Activated T-helper 1 cell treated with anti-CD3 and anti-CD28 coated beads, Interleukin-12 subunit alpha, Interleukin-12 subunit beta, Interleukin-2, Interleukin-4 antibody, amounts not matched to agents 30 ng/mL and 10 ng/mL and 1 ng/mL, durations not matched to agents 14 hours and 24 hours and 36 hours (primary cell): Measurements from ENCODE around the gene MGAT1. TPM values are rescaled to one million over a fixed set of nuclear protein-coding genes. Genes with fewer than 3 reads are reported as not detected.
A peak's percentile ranks its signal among the peaks of the same experiment; 100 is the strongest.

Source experiments
- DNase-seq: peaks from one replicate; pipeline ENCODE4 v3.0.0; 2021; ENCODE audit warnings: low spot score
- H3K27ac Mint-ChIP-seq: one replicate; pipeline ENCODE4 v1.8.0; 2021; ENCODE audit warnings: mild to moderate bottlenecking, mixed read lengths
- H3K27me3 Mint-ChIP-seq: one replicate; pipeline ENCODE4 v1.8.0; 2022; ENCODE audit warnings: mild to moderate bottlenecking, moderate library complexity, mixed read lengths; ENCODE audit not compliant: insufficient read depth
- H3K36me3 Mint-ChIP-seq: one replicate; pipeline ENCODE4 v1.8.0; 2021; ENCODE audit warnings: low read depth, mixed read lengths
- H3K4me1 Mint-ChIP-seq: one replicate; pipeline ENCODE4 v1.8.0; 2021; ENCODE audit warnings: low read depth, mixed read lengths
- H3K4me3 Mint-ChIP-seq: one replicate; pipeline ENCODE4 v1.8.0; 2021; ENCODE audit warnings: mild to moderate bottlenecking, moderate library complexity, mixed read lengths
- H3K9me3 Mint-ChIP-seq: one replicate; pipeline ENCODE4 v1.8.0; 2021; ENCODE audit warnings: mixed read lengths
- intact Hi-C: fragments of 100-400 bp; cut with micrococcal nuclease; formaldehyde crosslinking; loops from one replicate; pipeline ENCODE4 v1.15.1; 2024
- total RNA-seq: library from RNA; stranded (reverse); gene quantifications from 2 replicates; pipeline ENCODE4 v1.2.3, GENCODE V29; 2022

The MGAT1 gene
- 106 and 107 TPM in 2 replicates for total RNA-seq

- H3K4me1 Mint-ChIP-seq = peaks cover 82% of the 10 kb centered on the region
- H3K27ac Mint-ChIP-seq = peak within 1 kb of the TSS; percentile 96
- DNase-seq = peak; percentile 72
- H3K4me3 Mint-ChIP-seq = peak within 1 kb of the TSS; percentile 94
- peaks cover 44% of the 10 kb centered on the region for H3K36me3 Mint-ChIP-seq
- H3K27me3 Mint-ChIP-seq = no peaks in the 10 kb centered on the region
- H3K9me3 Mint-ChIP-seq = no peaks in the 10 kb centered on the region
- intact Hi-C loops = loop anchor here (1.0 to 10.0 kb wide), 6 partner anchors 8 to 382 kb away; partner anchors contain the start of gene CNOT6
Measured at GRCh38 chr5:180802325-180803180, at the start of gene MGAT1. TSS of gene MGAT1 (minus strand) at chr5:180802806. CDS start at chr5:180792971, 9,835 bp downstream.

GRCh38 chr5:180850434-180851078 is 48.0 kb upstream of the MGAT1 start:
- H3K36me3 Mint-ChIP-seq = peaks cover 87% of the 10 kb centered on the region
- no peak overlapping the region for H3K4me3 Mint-ChIP-seq
- H3K9me3 Mint-ChIP-seq = peaks cover 89% of the 10 kb centered on the region
- no peak for DNase-seq
- no peaks in the 10 kb centered on the region for H3K27me3 Mint-ChIP-seq
- no peaks in the 10 kb centered on the region for H3K4me1 Mint-ChIP-seq
- intact Hi-C loops = no loop called here
- no peak overlapping the region for H3K27ac Mint-ChIP-seq

- peaks cover 89% of the 10 kb centered on the region for H3K9me3 Mint-ChIP-seq
- no peak overlapping the region for H3K4me3 Mint-ChIP-seq
- H3K4me1 Mint-ChIP-seq = no peaks in the 10 kb centered on the region
- no peak overlapping the region for H3K27ac Mint-ChIP-seq
- H3K27me3 Mint-ChIP-seq = no peaks in the 10 kb centered on the region
- intact Hi-C loops = no loop called here
- DNase-seq = no peak
- peaks cover 81% of the 10 kb centered on the region for H3K36me3 Mint-ChIP-seq
Measured at GRCh38 chr5:180849827-180850226, 47.2 kb upstream of the MGAT1 start.

- H3K9me3 Mint-ChIP-seq = peaks cover 82% of the 10 kb centered on the region
Measured at GRCh38 chr5:180848878-180849277, 46.3 kb upstream of the MGAT1 start.

GRCh38 chr5:180848265-180848664 is 45.7 kb upstream of the MGAT1 start:
- Mint-ChIP-seq H3K27me3 (no peaks in the 10 kb centered on the region), H3K9me3 (peaks cover 79% of the 10 kb centered on the region), H3K27ac (no peak overlapping the region), H3K4me1 (no peaks in the 10 kb centered on the region), H3K4me3 (no peak overlapping the region), H3K36me3 (peaks cover 72% of the 10 kb centered on the region)
- intact Hi-C loops = no loop called here
- DNase-seq = no peak

More at GRCh38 chr5:180848878-180849277, 46.3 kb upstream of the MGAT1 start:
- Mint-ChIP-seq H3K36me3 (peaks cover 76% of the 10 kb centered on the region), H3K27me3 (no peaks in the 10 kb centered on the region), H3K4me1 (no peaks in the 10 kb centered on the region), H3K4me3 (no peak overlapping the region), H3K27ac (no peak overlapping the region)
- DNase-seq = no peak
- intact Hi-C loops = no loop called here

- Mint-ChIP-seq H3K36me3 (peaks cover 63% of the 10 kb centered on the region), H3K27me3 (no peaks in the 10 kb centered on the region), H3K27ac (no peak overlapping the region), H3K4me3 (no peak overlapping the region), H3K9me3 (peaks cover 73% of the 10 kb centered on the region), H3K4me1 (no peaks in the 10 kb centered on the region)
- intact Hi-C loops = no loop called here
- DNase-seq = no peak
Measured at GRCh38 chr5:180847026-180847425, 44.4 kb upstream of the MGAT1 start.

- Mint-ChIP-seq H3K27me3 (no peaks in the 10 kb centered on the region), H3K4me1 (no peaks in the 10 kb centered on the region), H3K9me3 (peaks cover 54% of the 10 kb centered on the region), H3K36me3 (peaks cover 50% of the 10 kb centered on the region), H3K4me3 (no peak overlapping the region), H3K27ac (no peak overlapping the region)
- intact Hi-C loops = no loop called here
- DNase-seq = no peak
Measured at GRCh38 chr5:180844858-180845257, 42.3 kb upstream of the MGAT1 start.

GRCh38 chr5:180844432-180844831 is 41.8 kb upstream of the MGAT1 start:
- no peaks in the 10 kb centered on the region for H3K27me3 Mint-ChIP-seq
- H3K4me3 Mint-ChIP-seq = no peak overlapping the region
- H3K27ac Mint-ChIP-seq = no peak overlapping the region
- intact Hi-C loops = no loop called here
- peaks cover 51% of the 10 kb centered on the region for H3K9me3 Mint-ChIP-seq
- no peaks in the 10 kb centered on the region for H3K4me1 Mint-ChIP-seq
- H3K36me3 Mint-ChIP-seq = peaks cover 46% of the 10 kb centered on the region
- no peak for DNase-seq

GRCh38 chr5:180839935-180840334 is 37.3 kb upstream of the MGAT1 start:
- DNase-seq = no peak
- Mint-ChIP-seq H3K9me3 (peaks cover 16% of the 10 kb centered on the region), H3K4me3 (no peak overlapping the region), H3K4me1 (no peaks in the 10 kb centered on the region), H3K36me3 (peaks cover 28% of the 10 kb centered on the region), H3K27me3 (no peaks in the 10 kb centered on the region), H3K27ac (no peak overlapping the region)
- intact Hi-C loops = loop anchor here (10.0 kb wide), 1 partner anchor 345 kb away; the partner anchor contains the start of gene CNOT6

- Mint-ChIP-seq H3K36me3 (peaks cover 33% of the 10 kb centered on the region), H3K9me3 (peaks cover 16% of the 10 kb centered on the region), H3K27me3 (no peaks in the 10 kb centered on the region), H3K27ac (no peak overlapping the region), H3K4me1 (peaks cover under 1% of the 10 kb centered on the region), H3K4me3 (no peak overlapping the region)
- no peak for DNase-seq
- intact Hi-C loops = loop anchor here (10.0 kb wide), 1 partner anchor 344 kb away; the partner anchor contains the start of gene CNOT6
Measured at GRCh38 chr5:180839227-180839626, 36.6 kb upstream of the MGAT1 start.

GRCh38 chr5:180837478-180837877 is 34.9 kb upstream of the MGAT1 start:
- Mint-ChIP-seq H3K9me3 (peaks cover 10% of the 10 kb centered on the region), H3K4me3 (no peak overlapping the region), H3K36me3 (peaks cover 35% of the 10 kb centered on the region), H3K27ac (no peak overlapping the region), H3K4me1 (peaks cover 12% of the 10 kb centered on the region), H3K27me3 (no peaks in the 10 kb centered on the region)
- intact Hi-C loops = loop anchor here (10.0 kb wide), 1 partner anchor 343 kb away; the partner anchor contains the start of gene CNOT6
- no peak for DNase-seq

- peak overlapping the region; percentile 99 for H3K27ac Mint-ChIP-seq
- intact Hi-C loops = loop anchor here (1.0 to 10.0 kb wide), 2 partner anchors 28 to 338 kb away; partner anchors contain the start of gene CNOT6
- H3K36me3 Mint-ChIP-seq = peaks cover 31% of the 10 kb centered on the region
- no peaks in the 10 kb centered on the region for H3K27me3 Mint-ChIP-seq
- H3K9me3 Mint-ChIP-seq = peaks cover 10% of the 10 kb centered on the region
- peaks cover 33% of the 10 kb centered on the region for H3K4me1 Mint-ChIP-seq
- peak; percentile 32 for DNase-seq
- H3K4me3 Mint-ChIP-seq = peak overlapping the region; percentile 91
Measured at GRCh38 chr5:180832638-180833068, 30.0 kb upstream of the MGAT1 start.
